ENCODE measurements around the gene ARHGEF1.

The ARHGEF1 gene

DNA sequence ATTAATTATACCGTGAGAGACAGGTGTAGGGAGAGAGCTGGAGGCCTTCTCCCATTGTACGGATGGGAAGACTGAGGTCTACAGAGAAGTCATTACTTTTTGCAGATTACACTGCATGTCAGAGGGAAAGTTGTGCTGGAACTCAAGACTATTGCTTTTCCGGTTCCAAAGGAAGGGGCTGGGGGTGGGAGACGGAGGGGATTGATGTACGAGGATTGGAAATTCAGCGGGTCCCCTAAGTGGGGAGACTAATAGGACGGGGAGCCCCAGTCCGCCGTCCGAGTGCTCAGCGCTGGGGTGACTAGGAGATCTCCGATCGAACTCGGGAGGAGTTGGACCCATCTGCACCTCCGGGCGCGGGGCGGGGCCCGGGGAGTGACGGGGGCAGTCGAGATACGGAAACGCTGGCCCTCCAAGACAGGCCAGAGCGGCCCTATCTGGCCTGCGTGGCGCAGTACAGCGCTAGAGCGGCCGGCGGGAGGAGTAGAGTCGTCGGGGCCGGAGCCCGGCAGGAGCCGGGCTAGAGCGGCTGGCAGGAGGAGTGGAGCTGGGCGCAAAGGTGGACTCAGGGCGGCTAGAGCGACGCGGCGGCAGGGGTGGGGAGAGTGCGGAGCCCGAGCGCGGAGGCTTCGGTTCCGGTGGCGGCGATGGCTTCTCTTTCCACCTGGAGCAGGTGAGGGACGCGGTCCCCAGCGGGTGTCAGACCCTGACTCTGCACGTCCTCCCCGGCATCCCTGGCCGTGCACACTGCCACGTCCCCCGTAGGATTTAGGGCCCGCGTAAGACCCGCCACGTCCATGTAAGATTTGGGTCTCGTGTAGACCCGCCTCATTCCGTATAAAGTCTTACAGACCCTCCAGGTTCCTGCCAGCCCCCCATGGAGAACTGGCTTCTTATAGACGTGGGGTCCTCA lies 1.1 kb downstream of the ARHGEF1 start:
- DNase-seq (ENCODE audit: low read depth): peak; percentile 98

DNA sequence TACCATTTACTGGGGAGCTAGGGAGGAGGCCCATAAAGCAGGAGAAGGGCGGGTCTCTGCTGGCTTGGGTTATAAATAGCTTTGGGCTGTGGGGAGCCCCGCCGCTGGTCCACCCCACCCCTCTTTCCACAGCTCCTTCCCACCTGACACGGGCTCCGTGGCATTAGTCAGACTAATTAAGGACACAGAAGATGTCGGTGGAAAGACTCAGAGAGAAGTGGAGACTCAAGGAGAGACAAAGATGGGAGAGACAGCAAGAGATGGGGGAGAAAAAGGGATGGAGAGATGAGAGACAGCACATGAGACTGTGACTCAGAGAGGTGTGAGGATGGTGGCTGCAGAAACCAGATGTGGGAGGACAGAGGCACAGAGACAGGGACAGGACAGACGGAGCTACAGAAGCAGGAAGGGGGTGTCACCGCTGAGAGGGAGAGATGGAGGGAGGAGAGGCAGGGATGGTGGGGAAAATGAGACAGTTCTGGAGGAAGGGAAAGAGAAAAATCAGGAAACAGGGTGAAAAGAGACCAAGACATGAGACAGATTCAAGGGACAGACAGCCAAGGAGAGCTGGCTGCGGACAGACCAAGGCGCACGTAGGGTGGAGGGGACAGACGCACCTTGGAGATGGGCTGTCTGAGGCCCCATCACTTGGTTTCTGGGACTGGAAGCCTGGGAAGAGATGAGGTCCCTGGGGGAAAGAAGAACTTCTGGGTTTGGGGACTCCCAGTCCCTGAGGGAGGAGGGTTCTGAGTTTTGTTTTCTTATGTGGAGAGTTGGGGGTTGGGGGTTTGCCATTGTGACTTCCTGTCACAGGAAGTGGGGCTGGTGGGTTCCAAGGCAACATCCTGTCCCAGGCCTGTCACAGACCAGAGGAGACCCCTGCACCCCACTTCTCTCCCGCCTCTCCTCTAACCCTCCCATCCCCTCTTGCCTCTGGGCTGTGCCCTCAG lies 4.1 kb downstream of the ARHGEF1 start:
- no peak for DNase-seq (ENCODE audit: low read depth)

DNA sequence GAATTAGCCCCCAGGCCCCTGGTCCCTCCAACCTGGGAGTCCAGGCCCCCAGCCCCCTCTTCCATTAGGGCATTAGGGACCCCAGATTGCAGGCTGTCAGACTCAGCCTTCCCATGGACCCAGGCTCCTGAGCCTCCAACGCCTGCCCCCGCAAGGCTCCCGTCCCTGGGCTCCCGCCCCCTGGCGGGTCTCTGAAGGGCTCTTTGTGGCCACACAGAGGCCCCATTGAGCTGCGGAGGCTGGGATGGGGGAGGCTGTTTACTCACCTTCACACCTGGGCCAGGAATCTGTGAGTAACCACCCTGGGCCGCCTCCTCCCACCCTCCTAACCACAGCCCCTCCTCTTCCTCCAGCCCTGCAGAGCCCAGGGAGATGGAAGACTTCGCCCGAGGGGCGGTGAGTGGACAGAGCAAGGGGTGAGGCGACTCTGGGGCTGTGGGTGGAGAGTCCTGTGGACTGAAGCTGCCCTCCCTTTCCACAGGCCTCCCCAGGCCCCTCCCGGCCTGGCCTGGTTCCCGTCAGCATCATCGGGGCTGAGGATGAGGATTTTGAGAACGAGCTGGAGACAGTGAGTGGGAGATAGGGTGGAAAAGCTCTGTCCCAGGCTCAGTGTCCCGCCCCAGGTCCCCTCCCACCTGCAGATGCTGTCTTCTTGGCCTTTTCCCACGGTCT lies 4.9 kb downstream of the ARHGEF1 start:
- DNase-seq (ENCODE audit: low read depth): no peak

DNA sequence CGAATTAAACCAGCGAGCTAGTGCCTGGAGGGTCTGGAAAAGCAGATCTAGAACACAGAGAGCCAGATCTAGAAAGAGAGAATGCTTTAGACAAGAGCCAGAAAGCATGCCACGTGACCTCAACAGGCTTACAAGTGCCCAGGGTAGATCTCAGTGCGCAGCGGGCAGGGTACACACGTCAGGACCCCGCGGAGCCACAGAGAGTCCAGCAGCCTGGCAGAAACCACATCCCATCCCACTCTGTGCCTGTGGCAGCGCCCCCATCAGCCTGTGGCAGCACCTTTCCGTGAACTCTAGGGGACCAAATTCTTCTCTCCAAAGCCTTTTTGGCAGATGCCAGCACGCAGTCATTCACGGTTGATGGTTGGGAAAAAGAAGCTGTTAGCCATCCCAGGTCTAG lies 5.9 kb downstream of the ARHGEF1 start:
- DNase-seq (ENCODE audit: low read depth): no peak

DNA sequence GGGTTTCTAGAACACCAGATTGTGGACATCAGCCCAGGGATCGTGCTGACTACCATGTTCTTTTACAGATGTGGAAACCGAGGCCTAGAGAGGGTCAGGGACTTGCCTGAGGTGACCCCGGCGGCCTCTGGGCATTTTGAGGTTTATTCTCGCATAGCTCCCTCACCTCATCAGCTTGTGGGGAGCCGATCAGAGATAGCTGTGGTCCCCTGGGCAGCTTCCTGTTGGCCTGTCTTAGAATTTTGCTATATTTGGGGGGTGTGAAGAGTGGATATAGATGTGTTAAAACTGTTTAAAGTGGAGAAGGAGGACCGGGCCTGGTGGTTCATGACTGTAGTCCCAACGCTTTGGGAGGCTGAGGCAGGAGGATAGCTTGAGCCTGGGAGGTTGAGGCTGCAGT lies 6.9 kb downstream of the ARHGEF1 start:
- DNase-seq (ENCODE audit: low read depth): no peak

DNA sequence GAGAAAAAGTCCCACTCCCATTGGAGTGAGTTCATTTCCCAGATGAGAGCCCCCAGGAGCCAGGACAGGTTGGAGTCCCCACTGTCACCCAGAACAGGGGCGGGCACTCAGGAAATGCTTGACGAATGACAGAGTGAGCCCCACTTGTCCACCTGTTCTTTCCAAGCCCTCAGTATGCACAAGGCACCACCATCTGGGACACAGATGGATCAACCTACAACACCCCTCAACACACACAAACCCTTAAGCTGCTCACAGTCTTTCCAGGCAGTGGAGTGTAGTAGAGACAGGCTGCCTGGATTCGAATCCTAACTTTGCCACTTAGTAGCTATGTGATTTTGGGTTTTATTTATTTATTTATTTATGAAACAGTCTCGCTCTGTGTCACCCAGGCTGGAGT lies 8.0 kb downstream of the ARHGEF1 start:
- DNase-seq (ENCODE audit: low read depth): no peak

DNA sequence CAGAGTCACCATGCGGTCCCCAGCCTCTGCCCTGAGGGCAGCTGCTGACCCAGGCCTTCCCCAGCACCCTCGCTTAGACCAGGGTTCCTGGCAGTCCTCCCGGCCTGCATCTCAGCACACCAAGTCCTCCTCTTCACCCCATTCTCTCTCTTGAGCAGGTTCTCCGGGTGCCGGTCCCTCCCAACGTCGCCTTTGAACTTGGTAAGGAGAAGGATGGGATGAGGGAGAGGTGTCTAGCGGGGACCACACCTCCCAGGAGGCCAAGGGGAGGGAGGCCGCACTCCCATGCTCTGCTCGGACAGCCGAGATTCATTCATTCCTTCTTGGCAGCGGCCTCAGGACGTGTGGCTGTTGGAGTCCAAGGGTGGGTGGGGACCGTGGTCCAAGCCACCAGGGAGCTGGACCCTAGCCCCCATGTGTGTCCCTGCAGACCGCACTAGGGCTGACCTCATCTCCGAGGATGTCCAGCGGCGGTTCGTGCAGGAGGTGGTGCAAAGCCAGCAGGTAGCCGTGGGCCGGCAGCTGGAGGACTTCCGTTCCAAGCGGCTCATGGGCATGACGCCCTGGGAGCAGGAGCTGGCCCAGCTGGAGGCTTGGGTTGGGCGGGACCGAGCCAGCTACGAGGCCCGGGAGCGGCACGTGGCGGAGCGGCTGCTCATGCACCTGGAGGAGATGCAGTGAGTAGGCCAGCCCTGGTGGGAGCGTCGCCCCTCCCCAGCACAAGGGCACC lies 9.4 kb downstream of the ARHGEF1 start:
- no peak for DNase-seq (ENCODE audit: low read depth)

DNA sequence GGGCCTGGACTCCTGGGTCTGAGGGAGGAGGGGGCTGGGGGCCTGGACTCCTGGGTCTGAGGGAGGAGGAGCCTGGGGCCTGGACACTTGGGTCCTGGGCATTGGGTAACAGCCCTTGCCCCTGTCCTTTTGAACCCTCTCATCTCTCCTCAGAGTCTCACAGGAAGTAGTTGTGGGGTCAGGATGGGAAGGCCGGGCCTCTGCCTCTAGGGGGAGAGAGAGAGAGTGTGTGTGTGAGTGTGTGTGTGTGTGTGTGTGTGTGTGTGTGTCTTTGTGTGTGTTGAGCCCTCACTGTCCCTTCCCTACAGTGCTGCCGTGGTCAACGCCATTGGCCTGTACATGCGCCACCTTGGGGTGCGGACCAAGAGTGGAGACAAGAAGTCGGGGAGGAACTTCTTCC lies 10.9 kb downstream of the ARHGEF1 start:
- no peak for DNase-seq (ENCODE audit: low read depth)

DNA sequence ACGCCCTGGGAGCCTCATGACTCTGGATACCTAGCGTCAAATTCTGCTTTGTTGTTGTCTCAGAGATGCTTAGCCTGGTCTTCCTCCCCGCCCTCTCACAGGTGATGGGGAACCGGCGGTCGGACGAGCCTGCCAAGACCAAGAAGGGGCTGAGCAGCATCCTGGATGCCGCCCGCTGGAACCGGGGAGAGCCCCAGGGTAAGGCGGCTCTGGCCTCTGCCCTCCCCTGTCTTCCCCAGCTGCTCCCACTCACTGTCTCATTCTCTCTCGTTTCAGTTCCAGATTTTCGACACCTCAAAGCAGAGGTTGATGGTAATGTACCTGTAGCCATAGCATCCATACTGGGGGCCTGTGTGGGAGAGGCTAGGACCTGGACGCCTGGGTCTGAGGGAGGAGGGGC lies 11.4 kb downstream of the ARHGEF1 start:
- DNase-seq (ENCODE audit: low read depth): no peak

DNA sequence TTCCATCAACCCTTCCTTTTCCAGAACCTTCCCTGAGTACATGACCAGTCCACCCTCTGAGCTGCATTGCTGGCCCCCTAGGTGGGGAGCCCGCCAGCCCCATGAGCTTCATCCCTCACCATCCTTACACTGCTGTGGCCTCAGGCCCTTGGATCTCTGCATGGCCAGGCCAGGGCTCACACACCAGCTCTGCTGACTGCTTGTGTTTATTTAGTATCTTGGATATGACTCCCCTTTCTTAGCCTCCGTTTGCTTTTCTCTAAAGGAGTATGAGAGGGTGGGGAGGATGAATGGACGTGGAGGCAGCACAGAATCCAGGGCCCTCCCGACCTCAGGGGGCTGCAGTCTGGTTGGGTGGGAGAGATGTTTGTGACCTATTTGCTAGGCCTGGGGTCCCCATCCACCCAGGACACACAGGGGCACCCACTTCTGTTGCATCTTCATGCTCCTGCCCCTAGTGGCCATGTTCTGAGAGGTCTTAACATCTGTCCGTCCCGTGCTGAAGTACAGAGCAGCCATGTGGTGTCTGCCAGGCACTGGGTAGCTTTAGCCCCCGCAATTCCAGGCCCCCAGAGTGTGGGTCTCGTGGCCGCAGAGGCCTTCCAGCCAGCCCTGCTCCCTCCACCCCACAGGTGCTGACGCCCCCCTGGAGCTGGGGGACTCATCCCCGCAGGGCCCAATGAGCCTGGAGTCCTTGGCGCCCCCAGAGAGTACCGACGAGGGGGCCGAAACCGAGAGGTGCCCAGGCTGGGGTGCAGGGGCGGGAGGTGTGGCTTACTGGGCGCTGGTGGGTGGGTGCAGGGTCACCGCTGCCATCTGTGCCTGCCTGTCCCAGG lies 13.0 kb downstream of the ARHGEF1 start:
- DNase-seq (ENCODE audit: low read depth): no peak

DNA sequence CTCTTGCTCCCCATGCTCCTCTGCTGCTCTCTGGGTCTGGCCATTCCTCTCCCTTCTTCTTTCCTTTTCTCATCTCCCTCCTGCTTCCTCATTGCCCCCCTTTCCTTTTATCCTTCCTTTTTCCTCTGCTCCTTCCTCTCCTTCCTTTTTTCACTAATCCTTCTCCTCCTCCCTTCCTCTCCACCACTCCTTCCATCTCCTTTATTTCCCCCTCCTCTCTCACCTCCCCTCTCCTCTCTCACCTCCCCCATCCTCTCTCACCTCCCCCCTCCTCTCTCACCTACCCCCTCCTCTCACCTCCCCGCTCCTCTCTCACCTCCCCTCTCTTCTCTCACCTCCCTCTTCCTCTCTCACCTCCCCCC lies 13.6 kb downstream of the ARHGEF1 start:
- DNase-seq (ENCODE audit: low read depth): no peak

DNA sequence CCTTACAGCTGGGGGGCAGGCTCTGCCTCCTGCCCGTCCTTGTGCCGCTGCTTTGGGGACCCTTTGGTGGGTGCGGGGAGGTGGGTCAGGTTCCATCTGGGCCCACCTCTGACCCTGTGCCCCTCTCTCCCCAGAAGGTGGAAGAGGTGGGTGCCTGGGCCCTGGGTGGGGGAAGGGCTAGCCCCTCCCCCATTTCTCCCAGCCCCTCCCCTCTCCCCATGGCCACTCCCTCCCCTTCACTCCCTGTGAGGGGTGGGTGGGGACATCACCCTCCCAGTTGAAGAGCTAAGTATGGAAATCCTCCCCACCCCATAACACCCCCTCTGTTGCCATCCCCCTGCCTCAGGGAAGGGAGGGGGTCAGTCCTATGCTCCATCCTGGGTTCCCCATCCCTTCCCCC lies 14.2 kb downstream of the ARHGEF1 start:
- no peak for DNase-seq (ENCODE audit: low read depth)

DNA sequence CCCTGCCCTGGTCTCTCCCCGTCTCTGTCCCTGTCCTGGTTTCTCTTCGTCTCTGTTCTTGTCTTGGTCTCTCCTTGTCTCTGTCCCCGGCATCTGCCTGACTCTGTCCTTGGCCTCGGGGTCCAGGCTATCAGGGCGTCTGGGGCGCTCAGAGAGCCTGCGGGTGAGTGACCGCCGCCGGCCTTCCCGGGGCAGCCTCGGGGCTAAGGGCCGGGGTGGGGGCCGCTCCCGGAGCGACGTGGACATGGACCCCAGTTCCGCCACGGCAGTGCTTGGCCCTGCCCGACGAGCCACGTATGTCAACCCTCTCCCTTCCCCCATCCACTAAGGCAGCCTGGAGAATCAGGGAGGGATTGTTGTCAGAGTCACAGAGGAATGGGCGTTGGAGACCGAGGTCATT lies 14.8 kb downstream of the ARHGEF1 start:
- DNase-seq (ENCODE audit: low read depth): no peak

DNA sequence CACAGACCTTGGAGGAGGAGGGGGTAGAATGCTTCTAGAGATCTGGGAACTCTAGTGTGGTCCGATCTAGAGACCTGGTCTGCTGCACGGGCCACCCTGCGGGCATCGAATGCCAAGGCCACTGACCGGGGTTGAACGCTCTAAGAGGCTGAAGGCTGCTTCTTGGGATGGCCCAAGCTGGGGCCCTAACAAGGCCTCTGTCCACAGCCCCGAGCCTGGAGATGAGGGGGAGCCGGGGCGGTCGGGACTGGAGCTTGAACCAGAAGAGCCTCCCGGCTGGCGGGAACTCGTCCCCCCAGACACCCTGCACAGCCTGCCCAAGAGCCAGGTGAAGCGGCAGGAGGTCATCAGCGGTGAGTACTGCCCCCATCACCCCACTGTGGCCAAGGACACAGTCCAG lies 15.3 kb downstream of the ARHGEF1 start:
- no peak for DNase-seq (ENCODE audit: low read depth)

DNA sequence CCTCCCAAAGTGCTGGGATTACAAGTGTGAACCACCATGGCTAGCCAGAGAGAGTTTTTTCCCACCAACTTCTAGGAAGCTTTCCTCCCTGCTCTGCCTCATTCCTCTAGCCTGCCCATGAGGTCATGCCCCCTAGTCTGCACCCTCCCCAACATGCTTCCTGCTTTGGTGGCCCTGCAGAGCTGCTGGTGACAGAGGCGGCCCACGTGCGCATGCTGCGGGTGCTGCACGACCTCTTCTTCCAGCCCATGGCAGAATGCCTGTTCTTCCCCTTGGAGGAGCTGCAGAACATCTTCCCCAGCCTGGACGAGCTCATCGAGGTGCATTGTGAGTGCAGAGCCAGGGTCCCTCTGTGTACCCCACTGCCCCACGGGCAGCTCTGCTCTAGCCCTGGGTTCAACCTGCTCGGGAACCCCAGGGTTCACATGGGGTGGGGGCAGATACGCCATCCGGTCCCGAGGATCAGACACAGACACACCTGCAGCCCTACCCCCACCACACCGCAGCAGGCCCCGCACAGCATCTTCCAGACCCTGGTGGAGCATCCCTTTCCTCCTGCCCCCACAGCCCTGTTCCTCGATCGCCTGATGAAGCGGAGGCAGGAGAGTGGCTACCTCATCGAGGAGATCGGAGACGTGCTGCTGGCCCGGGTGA lies 18.9 kb downstream of the ARHGEF1 start:
- no peak for DNase-seq (ENCODE audit: low read depth)

DNA sequence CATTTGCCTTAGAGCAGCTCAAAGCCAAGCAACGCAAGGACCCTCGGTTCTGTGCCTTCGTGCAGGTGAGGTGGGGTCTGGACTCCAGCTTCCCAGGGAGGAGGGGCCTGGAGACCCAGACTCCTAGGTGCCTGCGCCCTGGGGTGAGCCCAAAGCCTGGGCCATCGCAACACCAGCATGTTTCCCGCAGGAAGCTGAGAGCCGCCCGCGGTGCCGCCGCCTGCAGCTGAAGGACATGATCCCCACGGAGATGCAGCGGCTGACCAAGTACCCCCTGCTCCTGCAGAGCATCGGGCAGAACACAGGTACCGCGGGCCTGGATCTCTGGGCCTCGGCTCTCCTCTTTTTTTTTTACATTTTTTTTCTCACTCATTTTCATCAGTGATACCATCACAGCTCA lies 19.6 kb downstream of the ARHGEF1 start:
- DNase-seq (ENCODE audit: low read depth): no peak

DNA sequence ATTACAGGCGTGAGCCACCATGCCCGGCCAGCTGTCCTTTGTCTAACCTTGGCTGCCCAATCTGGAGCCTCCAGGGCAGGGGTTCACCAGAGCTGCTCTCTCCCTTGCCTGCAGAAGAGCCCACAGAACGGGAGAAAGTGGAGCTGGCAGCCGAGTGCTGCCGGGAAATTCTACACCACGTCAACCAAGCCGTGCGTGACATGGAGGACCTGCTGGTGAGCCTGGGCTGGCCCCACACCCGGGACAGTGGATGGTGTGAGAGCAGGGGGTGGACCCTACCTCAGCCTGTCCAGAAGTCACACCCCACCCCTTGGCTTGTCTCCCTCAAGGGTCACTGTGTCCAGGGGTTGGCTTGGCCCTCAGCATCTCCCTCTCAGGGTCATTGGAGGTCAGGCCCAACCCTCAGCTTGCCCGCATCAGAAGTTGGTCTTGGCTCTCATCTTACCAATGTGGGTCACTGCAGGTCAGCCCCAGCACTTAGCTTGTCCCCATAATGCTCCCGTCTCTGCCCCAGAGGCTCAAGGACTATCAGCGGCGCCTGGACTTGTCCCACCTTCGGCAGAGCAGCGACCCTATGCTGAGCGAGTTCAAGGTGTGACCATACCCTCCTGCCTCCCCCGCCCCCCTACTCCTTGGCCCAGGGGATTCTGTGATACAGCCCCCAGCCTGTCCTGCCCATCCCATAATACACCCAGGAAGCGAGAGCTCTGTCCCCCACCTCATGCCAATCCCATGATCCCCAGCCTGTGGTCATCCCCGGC lies 20.4 kb downstream of the ARHGEF1 start:
- no peak for DNase-seq (ENCODE audit: low read depth)

DNA sequence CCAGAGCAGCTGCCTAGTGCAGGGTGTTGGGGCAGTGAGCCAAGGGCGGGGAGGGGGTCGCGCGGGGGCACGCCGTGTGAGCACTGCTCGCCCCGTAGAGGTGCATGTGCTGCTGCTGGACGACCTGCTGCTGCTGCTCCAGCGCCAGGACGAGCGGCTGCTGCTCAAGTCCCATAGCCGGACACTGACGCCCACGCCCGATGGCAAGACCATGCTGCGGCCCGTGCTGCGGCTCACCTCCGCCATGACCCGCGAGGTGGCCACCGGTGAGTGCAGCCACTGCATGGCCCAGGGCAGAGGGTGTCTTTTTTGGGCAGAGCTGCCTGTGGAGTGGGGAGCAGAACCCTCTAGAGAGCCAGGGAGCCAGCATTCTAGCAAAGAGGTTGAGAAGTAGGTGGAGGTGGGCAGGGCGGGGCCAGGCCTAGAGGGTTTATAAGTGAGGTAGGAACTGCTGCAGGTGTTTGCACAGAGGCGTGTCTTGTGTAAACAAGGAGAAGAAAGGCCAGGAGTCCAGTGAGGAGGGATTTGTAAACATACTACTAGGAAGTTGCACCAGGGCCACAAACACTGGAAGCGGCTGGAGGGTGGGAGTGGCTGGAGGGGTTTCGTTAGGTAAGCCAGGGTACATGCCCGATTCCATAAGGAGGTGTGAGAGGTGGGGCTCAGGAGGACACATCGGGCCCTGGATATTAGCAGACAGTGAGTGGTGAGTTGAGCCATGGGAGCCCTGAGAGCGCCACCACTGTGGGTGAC lies 21.3 kb downstream of the ARHGEF1 start:
- DNase-seq (ENCODE audit: low read depth): no peak

All from fibroblast of gingiva (primary cell).